Skeletal muscle tissue (tissue), 4 donors: ENCODE measurements around the gene AGPAT4. TPM values are rescaled to one million over a fixed set of nuclear protein-coding genes. Genes with fewer than 3 reads are reported as not detected.

Experiments
- H3K27ac ChIP-seq: one replicate; pipeline ENCODE4 v1.7.0; 2013; ENCODE audit warnings: mild to moderate bottlenecking, low read depth, low read length, inconsistent platforms
- H3K27me3 ChIP-seq, 3 donors: one replicate each; pipeline ENCODE4 v1.7.0; 2013; ENCODE audit warnings: low read length in 3 of 3; ENCODE audit not compliant: control insufficient read depth in 3 of 3, insufficient read depth in 3 of 3
- H3K36me3 ChIP-seq, 3 donors: one replicate each; pipeline ENCODE4 v1.7.0; 2013; ENCODE audit warnings: low read length in 3 of 3; ENCODE audit not compliant: control insufficient read depth in 3 of 3, insufficient read depth in 3 of 3
- H3K4me1 ChIP-seq, 3 donors: one replicate each; pipeline ENCODE4 v1.7.0; 2013; ENCODE audit warnings: low read length in 3 of 3, mild to moderate bottlenecking in 3 of 3; ENCODE audit not compliant: control insufficient read depth in 3 of 3, insufficient read depth in 3 of 3
- H3K4me3 ChIP-seq, 3 donors: one replicate each; pipeline ENCODE4 v1.7.0; 2013; ENCODE audit warnings: low read length in 3 of 3
- H3K9ac ChIP-seq, 3 donors: one replicate each; pipeline ENCODE4 v1.7.0; 2013; ENCODE audit warnings: low read length in 3 of 3, mild to moderate bottlenecking in 3 of 3, moderate library complexity in 2 of 3, low read depth in 1 of 3
- H3K9me3 ChIP-seq, 3 donors: one replicate each; pipeline ENCODE4 v1.7.0; 2013; ENCODE audit warnings: low read length in 3 of 3; ENCODE audit not compliant: control insufficient read depth in 3 of 3
- total RNA-seq: library from RNA; depleted of rRNA; stranded (reverse); fragments of >200 nt; gene quantifications from one replicate; pipeline ENCODE4 v1.2.3, GENCODE V29; 2014
- donor health status: Osteomylitis.

Gene AGPAT4
- total RNA-seq, 1 donor from 2014 or later = 18.3 TPM

DNA sequence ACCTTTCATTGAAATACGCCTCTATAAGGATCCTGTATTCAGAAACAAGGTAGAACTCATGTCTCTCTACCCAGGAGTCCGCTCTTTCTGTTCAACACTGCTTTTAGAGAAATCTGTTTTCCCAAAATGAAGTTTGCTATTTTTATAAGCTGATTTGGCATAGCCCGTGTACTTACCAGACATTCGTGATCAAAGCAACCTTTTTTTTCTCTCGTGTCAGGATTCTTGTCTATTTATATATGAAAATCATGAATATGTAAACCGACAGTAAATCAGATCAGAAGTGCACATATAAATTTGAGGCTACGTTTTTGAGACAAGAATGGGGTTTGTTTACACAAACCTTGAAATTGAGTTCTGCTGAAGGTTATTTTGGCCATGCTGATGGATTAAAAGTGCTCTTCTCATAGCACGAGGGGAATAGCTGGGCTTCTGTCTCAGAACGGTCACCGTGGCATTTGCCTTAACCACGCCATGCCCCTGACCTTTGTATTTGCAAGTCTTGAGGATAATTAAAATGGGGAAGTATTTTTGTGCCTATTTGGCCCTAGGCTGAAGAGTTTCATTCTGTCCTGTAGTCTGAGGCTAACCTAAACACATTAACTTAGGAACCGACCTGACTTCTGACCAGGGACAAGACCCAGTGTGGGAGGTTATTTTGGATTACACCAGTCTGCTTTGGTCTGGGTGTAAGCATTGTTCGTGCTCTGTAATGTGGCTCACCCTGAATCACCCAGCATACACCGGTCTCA is 163.7 kb downstream of the AGPAT4 start:
- no peak overlapping the region for H3K9ac ChIP-seq
- no peak overlapping the region for H3K4me3 ChIP-seq
- no peak overlapping the region for H3K27ac ChIP-seq
- H3K4me1 ChIP-seq = no peaks in the 10 kb centered on the region
- H3K9me3 ChIP-seq = no peaks in the 10 kb centered on the region
- no peaks in the 10 kb centered on the region for H3K27me3 ChIP-seq
- peaks cover 61 to 81% (median 80%) of the 10 kb centered on the region in 3 donors for H3K36me3 ChIP-seq

- Histone ChIP-seq H3K27ac (no peak overlapping the region), H3K9me3 (no peaks in the 10 kb centered on the region), H3K9ac (no peak overlapping the region), H3K4me3 (no peak overlapping the region), H3K4me1 (no peaks in the 10 kb centered on the region), H3K36me3 (peaks cover 57 to 78% (median 74%) of the 10 kb centered on the region in 3 donors), H3K27me3 (no peaks in the 10 kb centered on the region)
Measured at GRCh38 chr6:161109366-161109765, 164.5 kb downstream of the AGPAT4 start.

DNA sequence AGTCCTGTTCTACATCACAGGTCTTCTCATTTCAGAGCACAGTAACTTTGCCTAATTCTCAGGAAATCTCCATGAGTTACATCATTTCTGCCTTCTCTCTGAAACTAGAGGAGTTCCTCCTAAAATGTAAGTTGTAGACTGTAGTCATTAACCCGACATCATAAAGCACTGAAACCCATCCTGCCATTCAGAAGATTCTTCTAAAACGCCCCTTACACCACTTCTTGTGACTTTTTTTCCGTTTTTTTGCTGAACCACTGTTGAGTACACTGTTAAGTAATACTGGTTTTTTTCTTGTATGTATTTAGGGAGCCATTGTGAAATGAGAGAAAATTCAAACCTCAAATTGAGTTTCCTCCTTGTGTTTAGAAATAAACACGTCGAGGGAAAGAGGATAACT is 164.9 kb downstream of the AGPAT4 start:
- H3K4me1 ChIP-seq = no peaks in the 10 kb centered on the region
- H3K27me3 ChIP-seq = no peaks in the 10 kb centered on the region
- peaks cover 57 to 78% (median 72%) of the 10 kb centered on the region in 3 donors for H3K36me3 ChIP-seq
- no peak overlapping the region for H3K27ac ChIP-seq
- H3K4me3 ChIP-seq = no peak overlapping the region
- no peaks in the 10 kb centered on the region for H3K9me3 ChIP-seq
- H3K9ac ChIP-seq = no peak overlapping the region

DNA sequence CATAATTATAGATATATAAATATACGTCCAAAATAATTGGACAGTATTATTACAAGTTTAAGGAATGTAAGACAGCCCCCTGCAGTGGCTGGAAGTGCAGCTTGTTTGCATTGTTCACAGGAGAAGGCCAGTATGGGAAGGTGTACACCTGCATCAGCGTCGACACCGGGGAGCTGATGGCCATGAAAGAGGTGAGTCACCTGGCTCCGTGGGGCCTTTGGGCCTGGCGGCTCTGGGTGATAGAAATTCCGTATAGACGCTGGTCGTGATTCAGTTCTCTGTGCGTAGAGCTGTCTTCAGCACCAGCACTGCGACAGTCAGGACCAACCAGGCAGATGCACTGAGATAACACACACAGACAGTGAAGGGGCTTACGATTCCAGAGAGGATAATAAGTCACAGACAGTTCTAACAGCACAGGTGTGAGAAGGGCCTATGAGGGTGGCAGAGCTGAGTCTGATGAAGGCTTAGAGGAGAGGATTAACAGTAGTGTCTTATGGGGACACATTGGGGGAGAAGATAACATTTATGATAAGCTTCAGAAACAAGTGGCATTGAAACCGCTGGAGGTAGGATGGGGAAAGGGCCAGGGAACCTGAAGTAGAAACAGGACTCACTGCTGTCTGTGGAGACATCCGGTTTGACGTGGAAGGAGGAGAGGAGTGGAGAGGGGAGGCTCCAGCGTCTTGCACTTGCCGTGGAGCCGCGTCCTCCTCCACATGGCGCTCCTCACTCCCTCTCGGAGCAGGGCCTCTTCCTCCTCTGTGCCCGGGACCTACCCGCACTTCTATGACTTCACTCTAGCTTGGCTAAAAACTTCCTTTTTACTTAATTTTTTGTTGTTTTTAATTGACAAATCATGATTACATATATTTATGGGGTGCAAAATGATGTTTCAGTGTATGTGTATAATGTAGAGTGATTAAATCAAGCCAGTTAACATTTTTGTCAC is 165.8 kb downstream of the AGPAT4 start:
- no peaks in the 10 kb centered on the region for H3K4me1 ChIP-seq
- no peaks in the 10 kb centered on the region for H3K9me3 ChIP-seq
- no peak overlapping the region for H3K4me3 ChIP-seq
- H3K27me3 ChIP-seq = no peaks in the 10 kb centered on the region
- H3K27ac ChIP-seq = no peak overlapping the region
- H3K9ac ChIP-seq = no peak overlapping the region
- H3K36me3 ChIP-seq = peaks cover 63 to 81% (median 77%) of the 10 kb centered on the region in 3 donors

DNA sequence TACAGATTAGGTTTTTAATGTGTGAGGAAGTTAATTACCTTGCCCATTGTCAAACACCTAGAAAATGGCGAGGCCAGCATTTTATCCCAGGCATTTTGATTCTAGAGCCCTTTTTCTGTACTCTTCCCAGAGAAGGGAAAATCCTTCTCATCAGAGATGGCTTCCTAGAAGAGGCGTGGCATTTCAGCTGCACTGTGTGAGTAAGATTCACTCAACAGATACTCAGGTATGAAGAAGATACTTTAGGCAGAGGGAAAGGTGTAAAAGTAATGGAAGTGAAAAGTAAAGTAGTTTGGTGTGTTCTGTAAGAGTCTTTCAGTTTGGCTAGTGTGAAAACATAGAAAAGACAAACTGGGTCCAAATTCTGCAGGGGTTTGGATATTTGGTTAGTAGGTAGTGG is 168.5 kb downstream of the AGPAT4 start:
- H3K4me3 ChIP-seq = no peak overlapping the region
- H3K9ac ChIP-seq = no peak overlapping the region
- peaks cover 56 to 69% (median 62%) of the 10 kb centered on the region in 3 donors for H3K36me3 ChIP-seq
- no peak overlapping the region for H3K27ac ChIP-seq
- no peaks in the 10 kb centered on the region for H3K4me1 ChIP-seq
- no peaks in the 10 kb centered on the region for H3K9me3 ChIP-seq
- no peaks in the 10 kb centered on the region for H3K27me3 ChIP-seq

DNA sequence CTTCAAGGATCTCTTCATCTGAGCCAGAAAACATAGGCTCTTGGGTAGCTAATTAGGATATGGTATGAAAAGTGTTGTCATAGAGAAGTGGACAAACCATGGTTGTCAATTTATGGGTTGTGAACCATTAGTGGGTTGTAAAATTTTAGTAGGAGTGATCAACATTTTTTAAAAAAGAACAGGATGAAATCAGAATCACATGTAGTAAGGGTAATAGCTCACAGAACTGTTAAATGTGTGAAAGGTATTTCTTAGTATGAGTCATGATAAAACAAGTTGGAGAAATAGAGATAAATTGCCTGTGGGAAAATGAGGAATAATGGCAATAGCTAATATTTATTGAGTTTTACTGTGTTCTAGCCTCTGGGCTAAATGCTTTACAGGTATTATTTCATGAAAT is 168.9 kb downstream of the AGPAT4 start:
- Histone ChIP-seq H3K9me3 (no peaks in the 10 kb centered on the region), H3K36me3 (peaks cover 54 to 69% (median 61%) of the 10 kb centered on the region in 3 donors)

DNA sequence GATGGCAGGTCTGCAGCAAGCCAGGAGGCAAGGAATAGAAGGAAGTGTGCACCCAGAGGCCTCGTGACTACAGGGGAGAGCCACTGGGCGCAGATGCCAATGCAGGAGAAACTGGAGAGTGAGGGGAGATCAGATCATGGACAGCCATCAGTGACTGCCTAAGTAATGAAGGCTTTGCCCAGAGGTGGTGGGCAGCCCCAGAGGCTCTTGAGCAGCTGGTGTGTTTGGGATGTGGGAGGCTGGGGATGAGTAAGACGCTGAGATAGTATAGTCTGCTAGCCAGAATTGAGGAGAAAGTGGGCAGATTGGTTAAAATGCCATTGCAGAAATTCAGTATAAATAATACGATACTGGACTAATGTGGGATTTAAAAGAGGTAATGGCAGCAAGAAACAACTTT is 170.4 kb downstream of the AGPAT4 start:
- peaks cover 52 to 66% (median 55%) of the 10 kb centered on the region in 3 donors for H3K36me3 ChIP-seq
- H3K9ac ChIP-seq = no peak overlapping the region
- H3K27me3 ChIP-seq = no peaks in the 10 kb centered on the region
- no peak overlapping the region for H3K4me3 ChIP-seq
- no peaks in the 10 kb centered on the region for H3K9me3 ChIP-seq
- no peaks in the 10 kb centered on the region for H3K4me1 ChIP-seq
- no peak overlapping the region for H3K27ac ChIP-seq

More for the DNA sequence above, 168.9 kb downstream of the AGPAT4 start:
- no peaks in the 10 kb centered on the region for H3K27me3 ChIP-seq
- H3K27ac ChIP-seq = no peak overlapping the region
- no peaks in the 10 kb centered on the region for H3K4me1 ChIP-seq
- H3K9ac ChIP-seq = no peak overlapping the region
- H3K4me3 ChIP-seq = no peak overlapping the region

GRCh38 chr6:161101517-161101916 is 172.3 kb downstream of the AGPAT4 start:
- H3K4me1 ChIP-seq = no peaks in the 10 kb centered on the region
- no peak overlapping the region for H3K27ac ChIP-seq
- no peak overlapping the region for H3K4me3 ChIP-seq
- H3K9ac ChIP-seq = no peak overlapping the region
- H3K27me3 ChIP-seq = no peaks in the 10 kb centered on the region
- H3K9me3 ChIP-seq = no peaks in the 10 kb centered on the region
- peaks cover 47 to 63% (median 48%) of the 10 kb centered on the region in 3 donors for H3K36me3 ChIP-seq

DNA sequence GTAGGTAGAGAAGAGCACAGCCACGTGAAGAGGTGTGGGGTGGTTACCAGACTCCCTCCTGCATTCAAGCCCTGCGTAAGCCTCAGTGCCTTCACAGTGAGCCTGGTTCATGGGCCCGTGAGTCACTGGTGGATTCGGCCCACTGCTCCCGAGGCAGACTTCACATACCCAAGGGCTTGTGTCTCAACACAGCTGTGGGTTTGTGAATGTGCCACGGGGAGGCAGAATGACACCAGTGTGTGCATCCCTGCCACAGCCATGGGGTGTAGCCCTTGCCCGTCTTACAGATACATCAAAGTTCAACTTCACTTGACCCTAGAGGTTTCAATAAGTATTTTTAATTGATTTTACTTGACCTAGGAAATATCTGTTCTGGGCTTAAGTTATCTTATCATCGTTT is 173.8 kb downstream of the AGPAT4 start:
- Histone ChIP-seq H3K9me3 (no peaks in the 10 kb centered on the region), H3K9ac (no peak overlapping the region), H3K4me3 (no peak overlapping the region), H3K27ac (no peak overlapping the region), H3K27me3 (no peaks in the 10 kb centered on the region), H3K36me3 (peaks cover 45 to 59% (median 47%) of the 10 kb centered on the region in 3 donors), H3K4me1 (no peaks in the 10 kb centered on the region)

DNA sequence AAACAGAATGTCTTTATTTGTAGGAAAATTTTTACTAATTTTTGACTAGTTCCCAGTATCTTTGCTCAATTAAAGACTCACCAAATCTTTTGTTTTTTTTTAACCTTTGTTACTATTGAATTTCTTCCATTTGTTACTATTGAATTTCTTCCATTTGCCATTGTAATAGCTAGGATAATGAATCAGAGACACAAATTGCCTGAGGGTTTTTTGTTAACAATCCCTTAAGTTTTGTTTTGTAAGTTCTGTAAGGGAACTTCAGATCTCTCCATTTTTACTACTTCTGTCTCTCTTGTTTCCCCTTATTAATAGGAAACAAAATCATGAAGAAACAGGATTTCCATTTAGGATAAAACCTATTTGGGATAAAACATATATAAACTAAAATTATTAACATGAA is 177.9 kb downstream of the AGPAT4 start:
- Histone ChIP-seq H3K36me3 (peaks cover 34 to 68% (median 49%) of the 10 kb centered on the region in 3 donors), H3K9me3 (no peaks in the 10 kb centered on the region), H3K4me3 (no peak overlapping the region), H3K27me3 (no peaks in the 10 kb centered on the region), H3K4me1 (no peaks in the 10 kb centered on the region), H3K27ac (no peak overlapping the region), H3K9ac (no peak overlapping the region)
